Fibroblast of lung (primary cell): ENCODE data around the gene GABBR1. TPM values are rescaled to one million over a fixed set of nuclear protein-coding genes. Genes with fewer than 3 reads are reported as not detected.
A peak's percentile ranks its signal among the peaks of the same experiment; 100 is the strongest.

Experiments
- DNase-seq, 2 donors: peaks; one replicate each; pipeline versions ENCODE4 v3.0.0 to v3.0.0-alpha.2; 2010; ENCODE audit warnings: low read depth in 2 of 2
- H2AFZ ChIP-seq: 2 replicates; pipeline ENCODE4 v1.5.1; 2012; ENCODE audit warnings: low read length, control low read depth, inconsistent platforms
- H3K27ac ChIP-seq: 2 replicates; pipeline ENCODE4 v1.5.1; 2011; ENCODE audit warnings: low read length, control low read depth; ENCODE audit not compliant: insufficient read depth
- H3K27me3 ChIP-seq: 2 replicates; pipeline ENCODE4 v1.5.1; 2011; ENCODE audit warnings: mild to moderate bottlenecking, low read length; ENCODE audit not compliant: control insufficient read depth, insufficient read depth
- H3K36me3 ChIP-seq: 2 replicates; pipeline ENCODE4 v1.5.1; 2011; ENCODE audit warnings: low read length; ENCODE audit not compliant: control insufficient read depth, insufficient read depth
- H3K4me1 ChIP-seq: 2 replicates; pipeline ENCODE4 v1.5.1; 2011; ENCODE audit warnings: low read length; ENCODE audit not compliant: control insufficient read depth, insufficient read depth; ENCODE audit errors: extremely low read depth
- H3K4me2 ChIP-seq: 2 replicates; pipeline ENCODE4 v1.5.1; 2011; ENCODE audit warnings: low read length, control low read depth; ENCODE audit not compliant: insufficient read depth; ENCODE audit errors: extremely low read depth
- H3K4me3 ChIP-seq, 4 experiments: fragments of 200-600 bp in 1 of 4; sonication (generic) in 1 of 4; replicated peaks in 1 of 4; 2 replicates each; pipeline ENCODE4 v1.5.1; 2011 to 2016; ENCODE audit warnings: low read length in 4 of 4, low read depth in 3 of 4, mild to moderate bottlenecking in 3 of 4, control low read depth in 2 of 4, inconsistent platforms in 1 of 4, mixed read lengths in 1 of 4; ENCODE audit not compliant: insufficient read depth in 1 of 4; ENCODE audit errors: control extremely low read depth in 1 of 4
- H3K79me2 ChIP-seq: 2 replicates; pipeline ENCODE4 v1.5.1; 2012; ENCODE audit warnings: mild to moderate bottlenecking, low read length, inconsistent platforms; ENCODE audit not compliant: control insufficient read depth, insufficient read depth
- H3K9ac ChIP-seq: 2 replicates; pipeline ENCODE4 v1.5.1; 2011; ENCODE audit warnings: mild to moderate bottlenecking, low read length, control low read depth; ENCODE audit not compliant: insufficient read depth
- H3K9me3 ChIP-seq: 2 replicates; pipeline ENCODE4 v1.5.1; 2012; ENCODE audit warnings: low read depth, low read length; ENCODE audit not compliant: control insufficient read depth, insufficient read depth
- H4K20me1 ChIP-seq: 2 replicates; pipeline ENCODE4 v1.5.1; 2011; ENCODE audit warnings: low read length; ENCODE audit not compliant: control insufficient read depth, insufficient read depth; ENCODE audit errors: extremely low read depth
- EZH2 ChIP-seq: IDR thresholded peaks from 2 replicates; pipeline ENCODE4 v1.5.1; 2012; ENCODE audit warnings: low read length, control low read depth, mild to moderate bottlenecking; ENCODE audit errors: missing control alignments
- polyA minus RNA-seq: library from RNA; depleted of rRNA, polyadenylated mRNA; stranded (reverse); fragments of >200 nt; gene quantifications from 2 replicates; pipeline ENCODE4 v1.2.3, GENCODE V29; 2011; ENCODE audit warnings: low replicate concordance
- polyA plus RNA-seq, 2 donors: library from polyadenylated mRNA; depleted of rRNA in 1 of 2; stranded (reverse) in 1 of 2; unstranded in 1 of 2; fragments of >200 nt; gene quantifications; 2 replicates each; pipeline ENCODE4 v1.2.1, GENCODE V29; 2011 to 2012; ENCODE audit warnings: missing spikeins in 1 of 2
- total RNA-seq: library from RNA; depleted of rRNA; stranded (reverse); fragments of >200 nt; gene quantifications from 2 replicates; pipeline ENCODE4 v1.2.1, GENCODE V29; 2014
- TF ChIP-seq, protein P1 (sequence below), 2 donors: IDR thresholded peaks in 1 of 2; conservative IDR thresholded peaks in 1 of 2; 1 replicate in 1 of 2; 2 replicates in 1 of 2; pipeline ENCODE4 v1.5.1; 2011 to 2012; ENCODE audit warnings: low read length in 2 of 2, control low read depth in 1 of 2, inconsistent platforms in 1 of 2, low read depth in 1 of 2, mild to moderate bottlenecking in 1 of 2

The GABBR1 gene
- total RNA-seq (10.5 and 13.4 TPM in 2 replicates), polyA plus RNA-seq (8.7 and 10.9 TPM in 2 replicates), polyA minus RNA-seq (9.1 and 25.4 TPM in 2 replicates)
- 7.3 and 9.1 TPM in 2 replicates for polyA plus RNA-seq (2012)

GRCh38 chr6:29632789-29633533, at the start of gene GABBR1:
TSS of gene GABBR1 (minus strand) at chr6:29633183. CDS start at chr6:29632385, 798 bp downstream.
- TF ChIP-seq EZH2: no peak
- TF ChIP-seq, protein P1, sequence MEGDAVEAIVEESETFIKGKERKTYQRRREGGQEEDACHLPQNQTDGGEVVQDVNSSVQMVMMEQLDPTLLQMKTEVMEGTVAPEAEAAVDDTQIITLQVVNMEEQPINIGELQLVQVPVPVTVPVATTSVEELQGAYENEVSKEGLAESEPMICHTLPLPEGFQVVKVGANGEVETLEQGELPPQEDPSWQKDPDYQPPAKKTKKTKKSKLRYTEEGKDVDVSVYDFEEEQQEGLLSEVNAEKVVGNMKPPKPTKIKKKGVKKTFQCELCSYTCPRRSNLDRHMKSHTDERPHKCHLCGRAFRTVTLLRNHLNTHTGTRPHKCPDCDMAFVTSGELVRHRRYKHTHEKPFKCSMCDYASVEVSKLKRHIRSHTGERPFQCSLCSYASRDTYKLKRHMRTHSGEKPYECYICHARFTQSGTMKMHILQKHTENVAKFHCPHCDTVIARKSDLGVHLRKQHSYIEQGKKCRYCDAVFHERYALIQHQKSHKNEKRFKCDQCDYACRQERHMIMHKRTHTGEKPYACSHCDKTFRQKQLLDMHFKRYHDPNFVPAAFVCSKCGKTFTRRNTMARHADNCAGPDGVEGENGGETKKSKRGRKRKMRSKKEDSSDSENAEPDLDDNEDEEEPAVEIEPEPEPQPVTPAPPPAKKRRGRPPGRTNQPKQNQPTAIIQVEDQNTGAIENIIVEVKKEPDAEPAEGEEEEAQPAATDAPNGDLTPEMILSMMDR (conservative IDR thresholded peaks at IDR 0.05 in 1 of 2, IDR thresholded peaks at IDR 0.05 in 1 of 2; ENCODE audit: low read depth in 1 of 2, low read length in 2 of 2): no peak
- peak within 1 kb of the TSS; percentile 49 for H3K9ac ChIP-seq

GRCh38 chr6:29681811-29682210, 48.8 kb upstream of the GABBR1 start:
- Histone ChIP-seq H3K4me3 (no peak overlapping the region), H2AFZ (no peak overlapping the region), H3K4me2 (no peak overlapping the region), H3K27me3 (no peaks in the 10 kb centered on the region), H3K9me3 (no peaks in the 10 kb centered on the region), H3K79me2 (no peaks in the 10 kb centered on the region), H3K27ac (no peak overlapping the region), H4K20me1 (no peaks in the 10 kb centered on the region), H3K4me1 (no peaks in the 10 kb centered on the region), H3K36me3 (no peaks in the 10 kb centered on the region), H3K9ac (no peak overlapping the region)
- no peak for DNase-seq
- no peak for TF ChIP-seq EZH2
- TF ChIP-seq, protein P1 (conservative IDR thresholded peaks at IDR 0.05 in 1 of 2, IDR thresholded peaks at IDR 0.05 in 1 of 2; ENCODE audit: low read depth in 1 of 2, low read length in 2 of 2): no peak

More at GRCh38 chr6:29632789-29633533, at the start of gene GABBR1:
- H3K9me3 ChIP-seq: no peaks in the 10 kb centered on the region
- H3K4me3 ChIP-seq: peak within 1 kb of the TSS; percentile 64 to 72 (median 70)
- H3K36me3 ChIP-seq: no peaks in the 10 kb centered on the region
- peaks cover 8% of the 10 kb centered on the region for H3K4me1 ChIP-seq
- DNase-seq: peak; percentile 85 to 87
- no peak within 1 kb of the TSS for H3K27ac ChIP-seq
- H4K20me1 ChIP-seq: no peaks in the 10 kb centered on the region
- no peaks in the 10 kb centered on the region for H3K79me2 ChIP-seq
- H3K27me3 ChIP-seq: no peaks in the 10 kb centered on the region
- peak within 1 kb of the TSS; percentile 92 for H3K4me2 ChIP-seq
- peak within 1 kb of the TSS; percentile 87 for H2AFZ ChIP-seq

GRCh38 chr6:29680904-29681303, 47.9 kb upstream of the GABBR1 start, which contains the start of gene ZFP57:
TSS of gene ZFP57 (minus strand) at chr6:29681152. CDS start at chr6:29677003, 4,149 bp downstream.
- H2AFZ ChIP-seq: no peak within 1 kb of the TSS
- H3K27ac ChIP-seq: no peak within 1 kb of the TSS
- H4K20me1 ChIP-seq: no peaks in the 10 kb centered on the region
- no peaks in the 10 kb centered on the region for H3K9me3 ChIP-seq
- H3K36me3 ChIP-seq: no peaks in the 10 kb centered on the region
- H3K4me2 ChIP-seq: no peak within 1 kb of the TSS
- no peaks in the 10 kb centered on the region for H3K27me3 ChIP-seq
- no peaks in the 10 kb centered on the region for H3K4me1 ChIP-seq
- no peak within 1 kb of the TSS for H3K4me3 ChIP-seq
- no peak for TF ChIP-seq EZH2
- TF ChIP-seq, protein P1 (conservative IDR thresholded peaks at IDR 0.05 in 1 of 2, IDR thresholded peaks at IDR 0.05 in 1 of 2; ENCODE audit: low read depth in 1 of 2, low read length in 2 of 2): no peak
- no peaks in the 10 kb centered on the region for H3K79me2 ChIP-seq
- no peak for DNase-seq
- no peak within 1 kb of the TSS for H3K9ac ChIP-seq
